H9 (cell line): ENCODE results near the gene ADSS1. TPM values are rescaled to one million over a fixed set of nuclear protein-coding genes. Genes with fewer than 3 reads are reported as not detected.
A peak's percentile ranks its signal among the peaks of the same experiment; 100 is the strongest.

Experiments
- DNase-seq: peaks from one replicate; pipeline ENCODE4 v3.0.0-alpha.2; 2017
- H2AFZ ChIP-seq: one replicate; pipeline ENCODE4 v1.6.1; 2013; ENCODE audit warnings: mild to moderate bottlenecking, low read length, control low read depth, moderate library complexity
- H2AK5ac ChIP-seq: 2 replicates; pipeline ENCODE4 v1.6.1; 2013; ENCODE audit warnings: low read length, control low read depth, mixed read lengths; ENCODE audit not compliant: insufficient read length
- H2BK120ac ChIP-seq: one replicate; pipeline ENCODE4 v1.6.1; 2013; ENCODE audit warnings: low read depth, mild to moderate bottlenecking, low read length, control low read depth, inconsistent platforms; ENCODE audit not compliant: poor library complexity, severe bottlenecking
- H2BK12ac ChIP-seq: 2 replicates; pipeline ENCODE4 v1.6.1; 2013; ENCODE audit warnings: low read length, control low read depth, mixed read lengths, low read depth; ENCODE audit not compliant: insufficient read length
- H2BK15ac ChIP-seq: 2 replicates; pipeline ENCODE4 v1.6.1; 2013; ENCODE audit warnings: low read depth, low read length, control low read depth
- H2BK20ac ChIP-seq: one replicate; pipeline ENCODE4 v1.6.1; 2013; ENCODE audit warnings: low read depth, mild to moderate bottlenecking, low read length, control low read depth, inconsistent platforms; ENCODE audit not compliant: poor library complexity, severe bottlenecking
- H2BK5ac ChIP-seq: 2 replicates; pipeline ENCODE4 v1.6.1; 2013; ENCODE audit warnings: low read length, control low read depth, mixed read lengths; ENCODE audit not compliant: insufficient read length
- H3K14ac ChIP-seq: 2 replicates; pipeline ENCODE4 v1.6.1; 2013; ENCODE audit warnings: low read length, control low read depth; ENCODE audit not compliant: insufficient read depth
- H3K18ac ChIP-seq: 2 replicates; pipeline ENCODE4 v1.6.1; 2013; ENCODE audit warnings: low read depth, mild to moderate bottlenecking, mixed read lengths, low read length, control low read depth; ENCODE audit not compliant: insufficient read length
- H3K23ac ChIP-seq: 2 replicates; pipeline ENCODE4 v1.6.1; 2013; ENCODE audit warnings: low read length, control low read depth, mixed read lengths, low read depth; ENCODE audit not compliant: insufficient read length
- H3K23me2 ChIP-seq: 2 replicates; pipeline ENCODE4 v1.6.1; 2013; ENCODE audit warnings: low read depth, mild to moderate bottlenecking, mixed read lengths, low read length, control low read depth; ENCODE audit not compliant: insufficient read length, poor library complexity, severe bottlenecking
- H3K27ac ChIP-seq: 2 replicates; pipeline ENCODE4 v1.5.1; 2013; ENCODE audit warnings: low read length, control low read depth, mixed read lengths, low read depth; ENCODE audit not compliant: insufficient read length
- H3K27me3 ChIP-seq: 2 replicates; pipeline ENCODE4 v1.6.1; 2013; ENCODE audit warnings: low read length, control low read depth, inconsistent platforms; ENCODE audit not compliant: insufficient read depth
- H3K4ac ChIP-seq: 2 replicates; pipeline ENCODE4 v1.6.1; 2013; ENCODE audit warnings: low read depth, mild to moderate bottlenecking, control low read depth, inconsistent platforms, low read length, moderate library complexity
- H3K4me1 ChIP-seq: 2 replicates; pipeline ENCODE4 v1.6.1; 2013; ENCODE audit warnings: low read length, control low read depth, inconsistent platforms; ENCODE audit not compliant: insufficient read depth
- H3K4me2 ChIP-seq: 2 replicates; pipeline ENCODE4 v1.6.1; 2013; ENCODE audit warnings: low read length, control low read depth, mixed read lengths; ENCODE audit not compliant: insufficient read length, insufficient read depth
- H3K56ac ChIP-seq: 2 replicates; pipeline ENCODE4 v1.6.1; 2013; ENCODE audit warnings: low read depth, mild to moderate bottlenecking, mixed read lengths, low read length, control low read depth; ENCODE audit not compliant: insufficient read length
- H3K79me1 ChIP-seq: 2 replicates; pipeline ENCODE4 v1.6.1; 2013; ENCODE audit warnings: low read depth, mild to moderate bottlenecking, moderate library complexity, low read length, control low read depth, inconsistent platforms; ENCODE audit not compliant: insufficient read depth, poor library complexity, severe bottlenecking
- H3K79me2 ChIP-seq: 2 replicates; pipeline ENCODE4 v1.6.1; 2013; ENCODE audit warnings: low read length, control low read depth, inconsistent platforms; ENCODE audit not compliant: insufficient read depth
- H3K9ac ChIP-seq: 2 replicates; pipeline ENCODE4 v1.6.1; 2013; ENCODE audit warnings: low read length, control low read depth, mixed read lengths; ENCODE audit not compliant: insufficient read length; ENCODE audit errors: extremely low read depth
- H3K9me3 ChIP-seq: one replicate; pipeline ENCODE4 v1.6.1; 2013; ENCODE audit warnings: low read depth, low read length, inconsistent platforms; ENCODE audit not compliant: control insufficient read depth
- H3T11ph ChIP-seq: one replicate; pipeline ENCODE4 v1.6.1; 2013; ENCODE audit warnings: mild to moderate bottlenecking, low read length, control low read depth, inconsistent platforms
- H4K20me1 ChIP-seq: one replicate; pipeline ENCODE4 v1.6.1; 2013; ENCODE audit not compliant: control insufficient read depth, insufficient read length, insufficient read depth
- H4K5ac ChIP-seq: 2 replicates; pipeline ENCODE4 v1.6.1; 2013; ENCODE audit warnings: low read depth, mild to moderate bottlenecking, mixed read lengths, low read length, control low read depth; ENCODE audit not compliant: insufficient read length
- H4K8ac ChIP-seq: replicated peaks from 2 replicates; pipeline ENCODE4 v1.6.1; 2013; ENCODE audit warnings: low read length, control low read depth, mixed read lengths, low read depth; ENCODE audit not compliant: insufficient read length
- H4K91ac ChIP-seq: 2 replicates; pipeline ENCODE4 v1.6.1; 2013; ENCODE audit warnings: low read depth, mild to moderate bottlenecking, moderate library complexity, mixed read lengths, low read length, control low read depth; ENCODE audit not compliant: insufficient read length
- H3K27ac Mint-ChIP-seq, 3 experiments: 2 replicates in 2 of 3; 3 replicates in 1 of 3; pipeline ENCODE4 v1.8.0; 2020 to 2021; ENCODE audit warnings: mixed read lengths in 3 of 3, mild to moderate bottlenecking in 1 of 3, moderate library complexity in 1 of 3
- H3K27me3 Mint-ChIP-seq: 2 replicates; pipeline ENCODE4 v1.8.0; 2021; ENCODE audit warnings: low read depth, mild to moderate bottlenecking, moderate library complexity, mixed read lengths
- H3K36me3 Mint-ChIP-seq, 3 experiments: 2 replicates in 2 of 3; 3 replicates in 1 of 3; pipeline ENCODE4 v1.8.0; 2020 to 2021; ENCODE audit warnings: low read depth in 3 of 3, mixed read lengths in 3 of 3; ENCODE audit not compliant: insufficient read depth in 1 of 3
- H3K4me1 Mint-ChIP-seq, 2 experiments: 2 replicates each; pipeline ENCODE4 v1.8.0; 2020; ENCODE audit warnings: mixed read lengths in 2 of 2
- H3K4me3 Mint-ChIP-seq, 2 experiments: 2 replicates in 1 of 2; 3 replicates in 1 of 2; pipeline ENCODE4 v1.8.0; 2020 to 2021; ENCODE audit warnings: mild to moderate bottlenecking in 2 of 2, mixed read lengths in 2 of 2, moderate library complexity in 1 of 2
- H3K9me3 Mint-ChIP-seq, 2 experiments: 2 replicates in 1 of 2; 3 replicates in 1 of 2; pipeline ENCODE4 v1.8.0; 2020; ENCODE audit warnings: mild to moderate bottlenecking in 2 of 2, mixed read lengths in 2 of 2, moderate library complexity in 1 of 2
- WGBS: extraction: QIAGEN DNeasy Blood & Tissue Kit; methylation state at CpG from one replicate; pipeline ENCODE4 v1.1.7; 2013; ENCODE audit warnings: missing lambda C conversion rate, low lambda C conversion rate, mixed read lengths; ENCODE audit not compliant: insufficient read length; ENCODE audit errors: extremely low coverage; 5-methylcytosine and 5-hydroxymethylcytosine counted together
- total RNA-seq: library from RNA; stranded (reverse); gene quantifications from 2 replicates; pipeline ENCODE4 v1.2.1, GENCODE V29; 2021
- TF ChIP-seq, protein P1 (sequence below): fragments of 200-600 bp; sonication (generic); conservative IDR thresholded peaks from 3 replicates; pipeline ENCODE4 v1.8.0; 2021; ENCODE audit warnings: antibody characterized with exemption, mild to moderate bottlenecking

Gene ADSS1
- total RNA-seq, 1 experiment from 2014 or later = 8.5 TPM

DNA sequence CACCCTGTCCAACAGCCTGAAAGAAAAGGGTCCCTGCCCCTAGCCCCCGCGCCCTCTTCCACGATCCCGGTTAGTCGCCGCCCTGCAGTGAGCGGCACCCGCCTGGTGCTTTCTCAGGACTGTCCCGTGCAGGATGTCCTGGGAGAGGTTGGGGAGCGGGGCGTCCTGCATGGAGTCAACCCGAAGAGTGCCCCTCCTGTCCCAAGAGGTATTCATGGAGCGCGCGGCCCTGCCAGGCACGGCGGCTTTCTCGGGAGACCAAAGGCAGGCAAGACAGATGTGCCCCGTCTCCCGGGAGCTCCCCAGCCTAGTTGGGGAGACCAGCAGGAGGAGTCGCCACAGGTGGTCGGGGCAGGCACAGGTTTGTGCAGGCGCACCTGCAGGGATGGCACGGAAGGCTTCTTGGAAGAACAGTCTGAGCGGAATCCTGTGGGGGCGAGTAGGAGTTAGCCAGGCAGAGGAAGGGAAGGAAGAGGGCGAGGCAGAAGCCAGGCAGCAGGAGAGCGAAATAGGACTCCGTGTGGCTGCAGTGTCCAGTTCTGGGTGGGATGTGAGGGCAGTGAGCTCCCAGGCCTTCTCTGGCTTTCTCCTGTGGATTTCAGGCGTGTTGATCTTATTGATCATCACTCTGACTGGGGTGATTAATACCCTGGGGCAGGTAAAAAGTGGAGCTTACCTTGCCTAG lies 29.6 kb downstream of the ADSS1 start:
- H3K27ac ChIP-seq = no peak overlapping the region
- Mint-ChIP-seq H3K4me1 (peaks cover 18 to 19% of the 10 kb centered on the region in 2 experiments), H3K9me3 (peaks cover 13 to 19% of the 10 kb centered on the region in 2 experiments), H3K27ac (peak overlapping the region in 2 of 3 experiments; percentile 29 to 81; a peak in 4 of 7 replicates), H3K36me3 (peaks cover 18 to 56% (median 45%) of the 10 kb centered on the region in 3 experiments; a peak in 6 of 7 replicates), H3K4me3 (peak overlapping the region; percentile 87 to 90), H3K27me3 (peaks cover 7% of the 10 kb centered on the region)
- TF ChIP-seq, protein P1, sequence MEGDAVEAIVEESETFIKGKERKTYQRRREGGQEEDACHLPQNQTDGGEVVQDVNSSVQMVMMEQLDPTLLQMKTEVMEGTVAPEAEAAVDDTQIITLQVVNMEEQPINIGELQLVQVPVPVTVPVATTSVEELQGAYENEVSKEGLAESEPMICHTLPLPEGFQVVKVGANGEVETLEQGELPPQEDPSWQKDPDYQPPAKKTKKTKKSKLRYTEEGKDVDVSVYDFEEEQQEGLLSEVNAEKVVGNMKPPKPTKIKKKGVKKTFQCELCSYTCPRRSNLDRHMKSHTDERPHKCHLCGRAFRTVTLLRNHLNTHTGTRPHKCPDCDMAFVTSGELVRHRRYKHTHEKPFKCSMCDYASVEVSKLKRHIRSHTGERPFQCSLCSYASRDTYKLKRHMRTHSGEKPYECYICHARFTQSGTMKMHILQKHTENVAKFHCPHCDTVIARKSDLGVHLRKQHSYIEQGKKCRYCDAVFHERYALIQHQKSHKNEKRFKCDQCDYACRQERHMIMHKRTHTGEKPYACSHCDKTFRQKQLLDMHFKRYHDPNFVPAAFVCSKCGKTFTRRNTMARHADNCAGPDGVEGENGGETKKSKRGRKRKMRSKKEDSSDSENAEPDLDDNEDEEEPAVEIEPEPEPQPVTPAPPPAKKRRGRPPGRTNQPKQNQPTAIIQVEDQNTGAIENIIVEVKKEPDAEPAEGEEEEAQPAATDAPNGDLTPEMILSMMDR = no peak
- H3K79me2 ChIP-seq = peaks cover 16% of the 10 kb centered on the region; the same call in 1 of the 2 replicates
- H3K23me2 ChIP-seq = peaks cover 12% of the 10 kb centered on the region
- no peak overlapping the region for H2BK20ac ChIP-seq
- no peak overlapping the region for H2BK5ac ChIP-seq
- H3K18ac ChIP-seq = no peak overlapping the region
- no peak overlapping the region for H3K4ac ChIP-seq
- WGBS = no CpG with 5 or more reads among the region's 30 CpGs
- H3K9ac ChIP-seq = peak overlapping the region; percentile 92
- H3K14ac ChIP-seq = peak overlapping the region; percentile 96
- peak overlapping the region; percentile 88 for H3K4me2 ChIP-seq
- no peak overlapping the region for H2AK5ac ChIP-seq
- no peak overlapping the region for H3T11ph ChIP-seq
- no peak overlapping the region for H2BK15ac ChIP-seq
- no peak overlapping the region for H4K5ac ChIP-seq
- H3K56ac ChIP-seq = no peak overlapping the region
- no peak overlapping the region for H2BK120ac ChIP-seq
- DNase-seq = no peak
- H3K27me3 ChIP-seq = no peaks in the 10 kb centered on the region
- H2BK12ac ChIP-seq = no peak overlapping the region
- no peak overlapping the region for H4K8ac ChIP-seq
- H3K79me1 ChIP-seq = no peaks in the 10 kb centered on the region
- H4K91ac ChIP-seq = no peak overlapping the region
- H2AFZ ChIP-seq = no peak overlapping the region
- no peaks in the 10 kb centered on the region; the same call in 1 of the 2 replicates for H3K4me1 ChIP-seq
- H3K23ac ChIP-seq = no peak overlapping the region
- H4K20me1 ChIP-seq = no peaks in the 10 kb centered on the region
- H3K9me3 ChIP-seq = peaks cover 6% of the 10 kb centered on the region
